ENCODE measurements around the gene KCNJ5. TPM values are rescaled to one million over a fixed set of nuclear protein-coding genes. Genes with fewer than 3 reads are reported as not detected.

KCNJ5 gene
- total and polyA plus RNA-seq, 10 of the 15 experiments (the other 5 are each of a cell fraction or from before 2014, with no cell fraction given): 0.03 TPM; not detected in 8

GRCh38 chr11:128890216-128890542 is 977 bp upstream of the KCNJ5 start (continued):
- TF ChIP-seq KAT2A (conservative IDR thresholded peaks at IDR 0.05; ENCODE audit: control insufficient read depth, low read depth, low read length) (no peak), IRF3 (IDR thresholded peaks at IDR 0.05) (no peak)

- ChIA-PET SMC1A (ENCODE audit: uncharacterized antibody, unreplicated experiment) (interaction anchor here (1.1 to 12.3 kb wide), 3 partner anchors 10 to 61 kb away, joined by 4 to 249 read pairs (median 6); no protein-coding TSS in a partner anchor), POLR2A (no interaction called here), CTCF (interaction anchor here (0.8 to 10.8 kb wide), 7 partner anchors 8 to 63 kb away, joined by 3 to 480 read pairs (median 6); no protein-coding TSS in a partner anchor), RAD21 (ENCODE audit: unreplicated experiment) (interaction anchor here (0.6 kb wide), 1 partner anchor 49 kb away, joined by 4 read pairs; no protein-coding TSS in a partner anchor)
- ATAC-seq (peak; percentile 66), DNase-seq (ENCODE audit: low read depth, low spot score) (no peak), FAIRE-seq (no peak)
- peaks cover 6% of the 10 kb centered on the region for H3K4me1 ChIP-seq (ENCODE audit: control insufficient read depth, insufficient read depth, low read length)
- H3K36me3 ChIP-seq (ENCODE audit: control insufficient read depth in 2 of 2, insufficient read depth in 2 of 2, low read length in 1 of 2): no peaks in the 10 kb centered on the region
- no peak overlapping the region for H3K4me3 ChIP-seq
- no peak overlapping the region for H3K27ac ChIP-seq (ENCODE audit: control insufficient read depth, insufficient read depth)
- TF ChIP-seq NKRF (conservative IDR thresholded peaks at IDR 0.05) (no peak), NR2C1 (IDR thresholded peaks at IDR 0.05) (no peak), ELK1 (IDR thresholded peaks at IDR 0.05; ENCODE audit: low read depth, low read length) (no peak), TCF3 (IDR thresholded peaks at IDR 0.05; ENCODE audit: borderline replicate concordance, insufficient read depth, low read depth, low read length) (no peak), ZBTB11 (CRISPR knock-in tag; IDR thresholded peaks at IDR 0.05) (no peak), ZNF24 (IDR thresholded peaks at IDR 0.05) (no peak), WRNIP1 (IDR thresholded peaks at IDR 0.05; ENCODE audit: borderline replicate concordance, low read depth, low read length) (no peak), ZNF207 (IDR thresholded peaks at IDR 0.05; ENCODE audit: borderline replicate concordance) (no peak), KDM1A (IDR thresholded peaks at IDR 0.05; ENCODE audit: borderline replicate concordance) (no peak)
- no peak overlapping the region for H3K4me2 ChIP-seq (ENCODE audit: control insufficient read depth, insufficient read depth)
- H3K9me3 ChIP-seq (replicated peaks; ENCODE audit: control insufficient read depth, insufficient read depth, low read length): no peaks in the 10 kb centered on the region
- no peak overlapping the region for H3K9ac ChIP-seq (ENCODE audit: control insufficient read depth, insufficient read depth, low read length)
- in situ Hi-C loops (cut with MboI) (no loop called here), intact Hi-C loops (cut with micrococcal nuclease; ENCODE audit: unreplicated experiment) (no loop called here)
- H2AFZ ChIP-seq (ENCODE audit: control insufficient read depth, low read depth, low read length): no peak overlapping the region
- BruUV-seq (replicated peaks): no TSS peak
- 34% methylated on average over 6 of the region's 6 CpGs for WGBS (ENCODE audit: insufficient coverage, insufficient replicate concordance, low lambda C conversion rate, missing lambda C conversion rate)
- no peaks in the 10 kb centered on the region for H4K20me1 ChIP-seq (ENCODE audit: control insufficient read depth, insufficient read depth)
- H3K79me2 ChIP-seq (ENCODE audit: control insufficient read depth, insufficient read depth, low read length): no peaks in the 10 kb centered on the region
- peaks cover 13 to 17% of the 10 kb centered on the region in 2 experiments for H3K27me3 ChIP-seq (replicated peaks in 1 of 2; ENCODE audit: control insufficient read depth in 2 of 2, insufficient read depth in 2 of 2, low read length in 1 of 2)
These were observed 800 bp downstream of the KCNJ5 start for GRCh38 chr11:128891913-128892398.
